Measurements from ENCODE around the gene RGS10.

DNA sequence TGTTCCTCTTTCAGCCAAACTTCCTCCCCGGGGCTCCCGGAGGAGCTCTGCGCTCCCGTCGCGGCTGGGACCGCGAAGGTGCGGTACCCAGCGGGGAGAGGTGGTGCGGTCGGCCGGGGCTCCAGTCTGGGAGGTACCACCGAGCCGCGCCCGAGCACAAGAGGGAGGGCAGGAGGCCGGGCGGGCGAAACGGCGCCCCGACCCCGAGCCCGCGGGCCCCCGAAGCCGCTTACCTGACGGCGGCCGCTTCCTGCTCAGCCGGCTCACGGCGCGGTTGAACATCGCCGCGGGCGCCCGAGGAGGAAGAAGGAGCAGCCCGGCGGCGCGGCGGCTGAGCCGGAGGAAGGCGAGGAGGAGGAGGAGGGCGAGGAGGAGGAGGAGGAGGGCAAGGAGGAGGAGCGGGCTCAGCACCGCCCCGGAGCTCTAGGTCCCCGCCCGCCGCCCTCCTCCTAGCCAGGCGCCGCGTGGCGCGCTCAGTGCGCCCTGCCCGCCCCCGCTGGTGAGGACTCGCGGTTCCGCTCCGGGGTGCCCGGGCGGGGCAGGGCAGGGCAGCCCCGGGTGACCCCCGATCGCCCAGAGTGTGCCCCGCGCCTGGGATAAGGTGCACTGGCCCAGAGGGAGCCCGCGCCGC lies at the start of gene RGS10:
- TF ChIP-seq HNRNPH1 (optimal IDR thresholded peaks at IDR 0.05; ENCODE audit: low read depth, low read length) (no peak), CC2D1A (IDR thresholded peaks at IDR 0.05) (no peak), CBFB (CRISPR knock-in tag; IDR thresholded peaks at IDR 0.05) (no peak), ZNF165 (CRISPR knock-in tag; IDR thresholded peaks at IDR 0.05; ENCODE audit: borderline replicate concordance) (no peak)
- TF ChIP-seq, protein P1, sequence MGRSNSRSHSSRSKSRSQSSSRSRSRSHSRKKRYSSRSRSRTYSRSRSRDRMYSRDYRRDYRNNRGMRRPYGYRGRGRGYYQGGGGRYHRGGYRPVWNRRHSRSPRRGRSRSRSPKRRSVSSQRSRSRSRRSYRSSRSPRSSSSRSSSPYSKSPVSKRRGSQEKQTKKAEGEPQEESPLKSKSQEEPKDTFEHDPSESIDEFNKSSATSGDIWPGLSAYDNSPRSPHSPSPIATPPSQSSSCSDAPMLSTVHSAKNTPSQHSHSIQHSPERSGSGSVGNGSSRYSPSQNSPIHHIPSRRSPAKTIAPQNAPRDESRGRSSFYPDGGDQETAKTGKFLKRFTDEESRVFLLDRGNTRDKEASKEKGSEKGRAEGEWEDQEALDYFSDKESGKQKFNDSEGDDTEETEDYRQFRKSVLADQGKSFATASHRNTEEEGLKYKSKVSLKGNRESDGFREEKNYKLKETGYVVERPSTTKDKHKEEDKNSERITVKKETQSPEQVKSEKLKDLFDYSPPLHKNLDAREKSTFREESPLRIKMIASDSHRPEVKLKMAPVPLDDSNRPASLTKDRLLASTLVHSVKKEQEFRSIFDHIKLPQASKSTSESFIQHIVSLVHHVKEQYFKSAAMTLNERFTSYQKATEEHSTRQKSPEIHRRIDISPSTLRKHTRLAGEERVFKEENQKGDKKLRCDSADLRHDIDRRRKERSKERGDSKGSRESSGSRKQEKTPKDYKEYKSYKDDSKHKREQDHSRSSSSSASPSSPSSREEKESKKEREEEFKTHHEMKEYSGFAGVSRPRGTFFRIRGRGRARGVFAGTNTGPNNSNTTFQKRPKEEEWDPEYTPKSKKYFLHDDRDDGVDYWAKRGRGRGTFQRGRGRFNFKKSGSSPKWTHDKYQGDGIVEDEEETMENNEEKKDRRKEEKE (IDR thresholded peaks at IDR 0.05; ENCODE audit: borderline replicate concordance in 1 of 2, control insufficient read depth in 1 of 2, low read depth in 2 of 2, low read length in 1 of 2), result no peak
- TF ChIP-seq, protein P2, sequence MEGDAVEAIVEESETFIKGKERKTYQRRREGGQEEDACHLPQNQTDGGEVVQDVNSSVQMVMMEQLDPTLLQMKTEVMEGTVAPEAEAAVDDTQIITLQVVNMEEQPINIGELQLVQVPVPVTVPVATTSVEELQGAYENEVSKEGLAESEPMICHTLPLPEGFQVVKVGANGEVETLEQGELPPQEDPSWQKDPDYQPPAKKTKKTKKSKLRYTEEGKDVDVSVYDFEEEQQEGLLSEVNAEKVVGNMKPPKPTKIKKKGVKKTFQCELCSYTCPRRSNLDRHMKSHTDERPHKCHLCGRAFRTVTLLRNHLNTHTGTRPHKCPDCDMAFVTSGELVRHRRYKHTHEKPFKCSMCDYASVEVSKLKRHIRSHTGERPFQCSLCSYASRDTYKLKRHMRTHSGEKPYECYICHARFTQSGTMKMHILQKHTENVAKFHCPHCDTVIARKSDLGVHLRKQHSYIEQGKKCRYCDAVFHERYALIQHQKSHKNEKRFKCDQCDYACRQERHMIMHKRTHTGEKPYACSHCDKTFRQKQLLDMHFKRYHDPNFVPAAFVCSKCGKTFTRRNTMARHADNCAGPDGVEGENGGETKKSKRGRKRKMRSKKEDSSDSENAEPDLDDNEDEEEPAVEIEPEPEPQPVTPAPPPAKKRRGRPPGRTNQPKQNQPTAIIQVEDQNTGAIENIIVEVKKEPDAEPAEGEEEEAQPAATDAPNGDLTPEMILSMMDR (IDR thresholded peaks at IDR 0.05 in 2 of 3, conservative IDR thresholded peaks at IDR 0.05 in 1 of 3; ENCODE audit: insufficient read depth in 2 of 3, low read depth in 1 of 3, low read length in 3 of 3), result no peak
- TF ChIP-seq, protein P3, sequence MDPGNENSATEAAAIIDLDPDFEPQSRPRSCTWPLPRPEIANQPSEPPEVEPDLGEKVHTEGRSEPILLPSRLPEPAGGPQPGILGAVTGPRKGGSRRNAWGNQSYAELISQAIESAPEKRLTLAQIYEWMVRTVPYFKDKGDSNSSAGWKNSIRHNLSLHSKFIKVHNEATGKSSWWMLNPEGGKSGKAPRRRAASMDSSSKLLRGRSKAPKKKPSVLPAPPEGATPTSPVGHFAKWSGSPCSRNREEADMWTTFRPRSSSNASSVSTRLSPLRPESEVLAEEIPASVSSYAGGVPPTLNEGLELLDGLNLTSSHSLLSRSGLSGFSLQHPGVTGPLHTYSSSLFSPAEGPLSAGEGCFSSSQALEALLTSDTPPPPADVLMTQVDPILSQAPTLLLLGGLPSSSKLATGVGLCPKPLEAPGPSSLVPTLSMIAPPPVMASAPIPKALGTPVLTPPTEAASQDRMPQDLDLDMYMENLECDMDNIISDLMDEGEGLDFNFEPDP (CRISPR knock-in tag; IDR thresholded peaks at IDR 0.05), result no peak
